Cerebellar nuclear complex (tissue), 1 donor: ENCODE results near the gene CARHSP1.
"Not testable (repeated sequence)": the region's sequence is repeated elsewhere in the genome, so short reads cannot be mapped to it uniquely, and the experiment has no call there.

Source experiments
- DNase-seq, 2 experiments: peaks; one replicate each; lab custom pipeline; 2025; lab: John Stamatoyannopoulos, UW

Gene CARHSP1

DNA sequence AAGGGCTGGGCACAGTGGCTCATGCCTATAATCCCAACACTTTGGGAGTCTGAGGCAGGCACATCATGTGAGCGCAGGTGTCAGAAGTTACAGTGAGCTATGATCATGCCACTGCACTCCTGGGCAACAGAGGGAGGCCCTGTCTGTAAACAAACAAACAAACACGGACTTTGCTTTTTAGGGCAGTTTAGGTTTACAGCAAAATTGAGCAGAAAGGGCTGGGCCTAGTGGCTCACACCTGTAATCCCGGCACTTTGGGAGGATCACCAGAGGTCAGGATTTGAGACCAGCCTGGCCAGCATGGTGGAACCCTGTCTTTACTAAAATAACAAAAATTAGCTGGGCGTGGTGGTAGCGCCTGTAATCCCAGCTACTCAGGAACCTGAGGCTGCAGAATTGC, 3.3 kb upstream of the CARHSP1 start:
- DNase-seq = no peak

DNA sequence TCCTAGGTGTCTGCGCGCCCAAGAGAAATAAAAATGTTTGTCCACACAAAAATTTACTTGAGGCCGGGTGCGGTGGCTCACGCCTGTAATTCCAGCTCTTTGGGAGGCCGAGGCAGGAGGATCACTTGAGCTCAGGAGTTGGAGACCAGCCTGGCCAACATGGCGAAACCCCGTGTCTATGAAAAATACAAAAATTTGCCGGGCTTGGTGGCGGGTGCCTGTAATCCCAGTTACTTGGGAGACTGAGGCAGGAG, 1.1 kb upstream of the CARHSP1 start:
- DNase-seq = not testable (repeated sequence)

DNA sequence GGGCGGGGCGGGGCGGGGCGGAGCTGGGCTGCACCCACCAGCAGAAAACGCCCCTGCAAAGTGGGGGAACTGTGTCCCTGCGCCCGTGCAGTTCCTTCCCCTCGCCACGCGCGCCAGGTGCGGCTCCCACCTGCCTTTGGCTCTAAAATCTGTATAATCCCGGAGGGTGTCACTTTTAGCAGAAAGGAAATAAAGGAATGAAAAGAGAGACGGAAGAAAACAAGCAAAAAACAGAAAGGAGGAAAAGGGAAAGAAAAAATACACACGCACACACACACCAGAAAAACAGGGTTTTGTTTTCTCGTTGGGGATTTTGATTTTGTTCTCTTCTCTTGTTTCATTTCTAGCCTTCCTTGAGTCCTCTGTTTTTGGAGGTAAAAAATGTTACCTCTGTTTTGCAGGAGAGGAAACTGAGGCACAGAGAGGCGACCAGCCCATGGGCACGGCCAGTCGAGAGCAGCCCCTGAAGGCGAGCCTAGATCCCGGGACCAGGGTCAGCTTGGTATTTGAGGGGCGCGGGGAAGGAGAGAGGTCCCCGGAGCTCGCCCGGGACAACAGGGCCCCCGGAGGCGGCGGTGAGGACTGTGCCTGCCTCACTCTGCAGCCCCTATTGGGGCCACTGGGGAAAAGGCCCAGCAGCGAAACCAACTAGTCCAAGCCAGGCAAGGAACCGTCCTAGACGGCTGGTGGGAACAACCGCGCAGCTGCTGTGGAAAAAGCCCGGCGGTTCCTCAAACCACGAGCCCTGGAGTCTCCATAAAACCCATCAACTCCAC, 594 bp upstream of the CARHSP1 start:
- no peak for DNase-seq

DNA sequence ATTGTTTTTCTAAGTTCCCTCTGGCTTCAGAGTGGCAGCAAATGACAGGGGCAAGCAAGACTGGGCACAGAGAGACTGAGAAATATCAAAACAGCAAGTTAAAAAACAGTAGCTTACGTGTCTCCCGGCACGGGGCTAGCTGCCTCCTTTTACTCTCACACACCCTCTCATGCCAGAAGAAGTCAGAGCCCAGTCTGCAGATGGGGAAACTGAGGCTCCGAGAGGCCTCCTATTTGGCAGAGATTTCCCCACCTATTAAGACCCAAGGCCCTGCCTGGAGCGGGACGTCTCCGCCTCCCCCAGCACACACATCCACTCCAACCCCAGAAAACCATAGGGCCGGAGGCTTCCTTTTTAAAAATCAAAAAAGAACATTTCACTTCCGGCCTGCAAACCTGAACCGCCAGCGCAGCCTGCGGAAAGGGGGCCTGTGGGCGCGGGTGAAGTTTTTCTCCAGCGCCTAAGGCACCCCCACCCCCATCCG, 832 bp downstream of the CARHSP1 start:
- DNase-seq = no peak

DNA sequence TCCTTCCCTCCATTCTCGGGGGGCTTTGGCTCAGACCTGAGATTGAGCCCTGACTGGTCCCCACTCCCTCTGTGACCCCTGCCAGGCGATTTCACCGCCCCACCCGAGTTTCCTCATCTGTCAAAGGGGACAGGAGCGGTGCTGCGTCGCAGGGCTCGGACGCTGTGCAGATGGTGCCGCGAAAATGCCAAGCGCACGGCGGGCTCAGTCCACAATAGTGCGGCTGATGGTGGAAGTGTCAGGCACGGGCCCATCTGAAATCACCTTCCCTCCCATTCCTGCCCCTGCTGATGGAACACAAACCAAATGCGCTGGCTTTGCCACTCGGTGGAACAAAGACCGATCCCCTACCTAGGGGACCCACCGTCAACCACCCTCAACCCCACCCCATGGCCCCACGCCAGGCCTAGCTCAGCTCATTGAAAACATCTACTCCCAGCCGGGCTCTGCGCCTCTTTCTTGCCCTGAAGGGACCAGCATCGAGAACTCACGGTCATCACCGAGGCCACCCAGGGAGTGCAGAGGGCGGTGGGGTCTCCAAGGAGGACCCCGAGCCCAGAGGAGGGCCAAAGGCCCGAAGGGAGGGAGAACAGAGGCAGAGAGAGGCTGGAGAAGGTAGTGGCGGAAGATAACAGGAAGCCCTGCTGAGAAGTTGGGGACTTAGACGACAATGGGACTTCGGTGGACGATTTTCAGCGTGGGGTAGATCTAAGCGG, 1.4 kb downstream of the CARHSP1 start:
- no peak for DNase-seq

DNA sequence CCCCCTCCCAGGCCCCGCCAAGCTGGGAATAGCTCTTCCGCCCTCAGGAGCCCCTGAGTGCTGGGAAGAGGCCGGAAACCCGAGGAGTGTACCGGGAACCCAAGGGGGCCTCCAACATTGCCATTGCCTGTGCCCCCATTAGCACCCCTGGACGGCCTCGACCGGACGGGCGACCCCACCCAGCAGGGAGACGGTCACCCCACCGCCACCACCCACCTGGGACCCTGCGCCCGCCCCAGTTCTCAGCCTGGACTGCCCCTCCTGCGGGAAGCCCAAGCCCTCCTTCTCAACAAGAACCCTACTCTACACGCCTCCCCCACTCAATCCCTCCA, 2.0 kb downstream of the CARHSP1 start:
- no peak for DNase-seq

DNA sequence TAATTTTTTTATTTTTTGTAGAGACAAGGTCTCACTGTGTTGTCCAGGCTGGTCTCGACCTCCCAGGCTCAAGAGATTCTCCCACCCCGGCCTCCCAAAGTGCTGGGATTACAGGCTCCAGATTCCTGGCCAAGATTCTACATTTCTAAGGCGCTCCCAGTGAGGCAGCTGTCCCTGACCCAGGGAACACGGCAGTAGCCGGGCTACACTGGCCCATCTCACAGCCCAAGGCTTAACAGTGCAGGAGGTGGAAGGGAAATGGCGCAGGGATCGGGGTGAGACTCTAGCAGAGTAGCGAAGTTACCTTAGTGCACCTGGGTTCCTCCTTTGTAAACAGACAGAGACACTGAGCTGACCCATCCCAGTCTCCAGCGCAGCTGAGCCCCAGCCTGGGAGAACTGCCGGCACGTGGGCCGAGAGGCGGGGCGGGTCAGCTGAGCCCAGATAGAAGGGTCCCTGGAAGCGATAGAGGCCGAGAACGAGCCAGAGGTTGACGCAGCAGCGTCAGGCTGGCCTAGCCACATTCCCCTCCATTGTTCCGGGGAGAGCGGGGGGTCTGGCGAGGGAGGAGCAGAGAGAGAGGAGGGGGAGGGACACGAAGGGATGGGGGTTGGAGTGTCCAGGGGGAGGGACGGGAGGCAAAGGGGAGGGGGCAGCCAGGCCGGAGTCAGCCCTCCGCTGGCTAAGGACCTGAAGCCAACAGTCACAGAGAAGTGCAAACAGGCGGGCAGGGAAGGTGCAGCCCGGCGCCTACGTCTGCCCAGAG, 2.5 kb downstream of the CARHSP1 start:
- DNase-seq = no peak

DNA sequence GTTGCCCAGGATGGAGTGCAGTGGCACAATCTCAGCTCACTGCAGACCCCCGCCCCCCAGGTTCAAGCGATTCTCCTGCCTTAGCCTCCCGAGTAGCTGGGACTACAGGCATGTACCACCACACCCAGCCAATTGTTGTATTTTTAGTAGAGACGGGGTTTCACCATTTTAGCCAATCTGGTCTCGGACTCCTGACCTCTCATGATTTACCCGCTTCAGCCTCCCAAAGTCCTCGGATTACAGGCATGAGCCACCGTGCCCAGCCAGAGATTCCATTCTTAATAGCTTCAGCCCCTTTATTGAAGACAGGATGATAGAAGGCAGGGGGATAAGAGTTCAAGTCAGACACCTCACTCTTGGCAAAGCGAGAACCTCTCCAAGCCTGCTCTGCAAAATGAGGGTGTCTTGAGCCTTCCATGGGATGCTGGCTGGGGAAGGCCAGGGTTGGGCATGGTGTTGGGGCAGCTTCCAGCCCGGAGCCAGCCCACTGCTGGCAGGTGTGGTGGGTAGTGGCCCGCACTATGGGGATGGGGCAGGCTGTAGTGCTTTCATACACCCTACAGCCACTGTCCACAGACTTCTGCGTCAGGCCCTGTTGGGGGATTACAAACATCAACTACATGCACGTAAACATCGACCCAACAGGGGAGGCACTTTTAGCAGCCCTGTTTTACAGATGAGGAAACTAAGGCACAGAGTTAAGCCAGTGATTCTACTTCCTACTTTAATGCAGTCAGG, 3.5 kb downstream of the CARHSP1 start:
- DNase-seq = no peak

DNA sequence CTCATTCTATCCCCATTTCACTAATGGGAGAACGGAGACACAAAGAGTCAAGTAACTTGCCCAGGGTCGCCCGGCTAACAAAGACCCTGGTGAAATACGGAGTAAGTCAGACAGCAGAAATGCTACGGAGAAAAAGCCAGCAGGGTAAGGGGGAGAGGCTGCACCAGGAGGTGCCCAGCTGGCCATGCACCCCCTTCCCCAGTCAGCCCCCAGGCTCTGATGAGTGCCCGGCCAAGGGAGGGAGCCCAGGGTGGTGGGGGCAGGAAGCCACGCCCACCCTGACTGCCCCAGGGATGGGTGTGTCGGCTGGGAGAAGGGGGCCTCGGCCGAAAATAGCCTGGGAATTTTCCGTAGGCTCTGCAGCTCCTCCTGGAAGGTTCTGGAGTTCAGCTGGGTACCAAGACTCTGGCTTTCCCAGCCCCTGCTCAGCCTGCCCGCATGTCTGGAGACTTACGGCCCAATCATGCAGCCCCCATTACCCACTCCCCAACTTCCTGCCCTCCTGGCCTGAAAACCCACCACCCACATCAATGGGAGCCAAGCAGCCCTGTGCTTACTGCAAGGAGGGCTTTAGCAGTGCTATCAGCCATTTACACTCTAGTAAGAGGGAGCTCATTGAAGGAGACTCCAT, 4.2 kb downstream of the CARHSP1 start:
- DNase-seq = no peak

DNA sequence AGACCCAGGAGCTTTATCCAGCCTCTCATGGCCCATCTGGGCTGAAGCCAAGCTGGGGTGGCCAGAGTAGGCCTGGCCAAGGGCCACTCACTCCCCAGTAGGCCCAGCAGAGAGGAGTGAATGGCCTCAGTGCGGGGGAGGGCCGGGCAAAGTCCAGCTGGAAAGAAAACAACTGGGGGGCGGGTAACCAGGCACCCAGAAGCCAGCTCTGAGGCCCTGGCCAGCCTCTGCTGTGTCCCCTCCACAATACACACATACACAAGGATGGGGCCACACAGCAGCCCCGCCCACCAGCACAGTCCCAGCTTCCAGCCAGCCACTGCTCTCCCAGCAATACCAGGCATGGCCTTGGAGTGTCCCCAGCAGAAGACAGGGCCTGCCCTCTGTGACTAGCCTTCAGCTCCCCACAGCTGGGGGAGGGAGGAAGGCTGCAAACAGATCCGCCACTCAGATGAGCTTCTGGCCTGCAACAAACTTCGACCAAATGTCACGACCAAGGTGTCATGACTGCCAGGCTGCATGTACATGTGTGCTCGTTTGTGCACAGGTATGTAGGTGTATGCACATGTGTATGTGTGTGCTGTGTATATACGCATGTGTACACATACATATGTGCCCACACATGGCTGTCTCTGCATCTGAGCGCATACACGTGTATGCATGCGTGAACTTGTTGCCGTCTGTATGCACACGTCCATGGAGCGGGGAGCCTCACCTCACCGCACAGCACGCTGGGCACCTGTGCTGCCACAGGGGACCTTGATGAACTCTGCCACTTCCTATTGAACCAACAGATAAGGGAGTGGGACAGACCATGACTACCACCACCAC, 5.0 kb downstream of the CARHSP1 start:
- no peak for DNase-seq

DNA sequence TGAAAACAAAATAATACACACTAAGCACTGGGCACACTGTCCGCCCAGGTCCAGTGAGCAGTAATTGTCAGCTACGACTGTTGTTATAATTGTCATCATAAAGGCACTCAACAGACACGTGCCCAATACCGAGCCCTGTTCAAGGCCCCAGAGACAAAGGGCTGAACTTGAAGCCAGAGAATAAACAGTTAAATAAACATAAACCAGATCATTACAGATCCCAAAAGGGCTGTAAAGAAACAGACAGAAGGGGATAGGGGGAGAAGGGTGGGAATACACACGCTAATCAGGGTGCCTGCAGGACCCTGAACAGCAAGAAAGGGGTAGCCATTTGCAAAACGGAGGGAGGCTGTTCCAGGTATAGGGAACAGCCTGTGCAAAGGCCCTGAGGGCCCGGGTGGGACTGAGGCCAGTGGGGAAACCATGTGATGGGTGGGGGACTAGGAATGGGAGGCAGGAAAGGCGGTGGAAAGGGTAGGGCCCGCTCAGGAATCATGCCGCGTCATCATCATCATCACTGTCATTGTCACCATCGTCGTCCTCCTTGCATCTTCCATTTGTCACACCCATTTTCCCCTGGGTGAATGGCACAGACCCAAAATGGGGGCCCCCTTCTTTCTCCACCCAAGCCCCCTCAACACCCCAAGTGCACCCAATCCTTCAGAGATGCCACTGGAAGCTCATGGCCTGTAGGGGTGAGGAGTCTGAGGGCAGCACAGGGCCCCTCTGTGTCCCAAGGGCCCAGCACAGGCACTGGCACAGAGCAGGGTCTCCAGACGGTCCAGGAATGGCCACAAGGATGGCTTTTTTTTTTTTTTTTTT, 6.3 kb downstream of the CARHSP1 start:
- DNase-seq = no peak

DNA sequence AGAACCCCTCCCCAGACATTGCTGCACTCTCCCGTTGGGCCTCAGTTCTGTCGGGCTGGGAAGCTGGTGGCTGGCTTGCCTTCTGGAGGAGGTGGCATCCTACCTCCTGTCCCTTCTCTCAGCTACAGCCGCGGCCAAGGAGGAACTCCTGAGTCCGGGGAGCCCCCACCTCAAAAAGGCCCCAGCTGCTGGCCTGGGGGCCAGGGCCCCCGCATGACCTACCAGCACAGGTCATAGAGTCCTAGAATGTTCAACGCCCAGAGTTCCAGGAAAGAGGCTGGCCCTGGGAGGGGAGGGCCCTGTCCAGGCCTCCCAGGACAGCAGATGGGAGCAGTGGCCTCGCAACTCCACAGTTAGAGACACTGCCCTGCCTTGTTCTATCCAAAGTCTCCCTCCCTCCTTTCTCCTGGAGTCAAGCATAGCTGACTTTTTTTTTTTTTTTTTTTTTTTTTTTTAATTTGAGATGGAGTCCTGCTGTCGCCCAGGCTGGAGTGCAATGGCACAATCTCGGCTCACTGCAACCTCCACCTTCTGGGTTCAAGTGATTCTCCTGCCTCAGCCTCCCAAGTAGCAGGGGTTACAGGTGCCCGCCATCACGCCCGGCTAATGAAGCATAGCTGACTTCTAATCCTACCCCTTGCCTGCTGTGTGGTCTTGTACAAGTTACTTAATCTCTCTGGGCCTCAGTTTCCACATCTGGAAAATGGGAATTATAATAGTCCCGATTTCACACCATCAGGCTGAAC, 7.1 kb downstream of the CARHSP1 start:
- no peak for DNase-seq

DNA sequence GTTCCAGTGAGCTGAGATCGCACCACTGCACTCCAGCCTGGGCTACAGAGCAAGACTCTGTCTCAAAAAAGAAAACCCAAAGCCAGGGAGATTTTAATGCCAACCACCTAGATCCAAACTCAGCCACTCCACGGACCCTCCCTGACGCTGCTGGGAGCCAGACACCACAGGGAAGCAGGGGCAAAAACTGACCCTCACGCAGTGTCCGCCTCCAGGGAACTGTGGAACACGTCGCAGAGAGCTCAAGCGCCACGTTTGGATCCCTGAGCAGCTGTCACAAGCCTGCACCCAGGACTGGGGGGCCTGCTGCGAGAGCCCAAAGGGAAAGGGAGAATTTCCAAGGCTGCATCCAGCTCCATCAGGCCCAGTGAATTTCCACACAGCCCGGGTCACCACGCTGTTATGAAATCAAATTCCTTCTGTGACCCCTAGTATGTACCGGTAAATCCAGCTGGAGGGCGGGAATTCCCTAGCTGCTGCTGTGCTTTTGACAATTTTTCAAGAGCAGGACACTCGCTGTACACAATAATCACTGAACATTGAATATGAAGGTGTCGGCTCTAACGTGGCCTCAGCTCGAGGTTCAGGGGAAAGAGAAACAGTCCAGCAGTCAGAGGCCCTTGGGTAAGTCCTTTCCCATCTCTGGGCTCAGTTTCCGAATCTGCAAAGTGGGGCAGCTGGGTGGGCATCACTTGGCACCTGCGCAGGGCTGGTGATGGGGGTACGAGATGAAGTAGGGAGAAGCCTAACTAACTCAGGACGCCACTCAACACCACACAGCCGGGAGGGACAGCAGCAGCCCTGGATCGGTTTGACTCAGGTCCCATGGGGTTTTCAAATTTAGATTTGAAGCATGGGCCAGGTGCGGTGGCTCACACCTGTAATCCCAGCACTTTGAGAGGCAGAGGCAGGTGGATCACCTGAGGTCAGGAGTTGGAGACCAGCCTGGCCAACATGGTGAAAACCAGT, 8.6 kb downstream of the CARHSP1 start:
- DNase-seq = no peak

DNA sequence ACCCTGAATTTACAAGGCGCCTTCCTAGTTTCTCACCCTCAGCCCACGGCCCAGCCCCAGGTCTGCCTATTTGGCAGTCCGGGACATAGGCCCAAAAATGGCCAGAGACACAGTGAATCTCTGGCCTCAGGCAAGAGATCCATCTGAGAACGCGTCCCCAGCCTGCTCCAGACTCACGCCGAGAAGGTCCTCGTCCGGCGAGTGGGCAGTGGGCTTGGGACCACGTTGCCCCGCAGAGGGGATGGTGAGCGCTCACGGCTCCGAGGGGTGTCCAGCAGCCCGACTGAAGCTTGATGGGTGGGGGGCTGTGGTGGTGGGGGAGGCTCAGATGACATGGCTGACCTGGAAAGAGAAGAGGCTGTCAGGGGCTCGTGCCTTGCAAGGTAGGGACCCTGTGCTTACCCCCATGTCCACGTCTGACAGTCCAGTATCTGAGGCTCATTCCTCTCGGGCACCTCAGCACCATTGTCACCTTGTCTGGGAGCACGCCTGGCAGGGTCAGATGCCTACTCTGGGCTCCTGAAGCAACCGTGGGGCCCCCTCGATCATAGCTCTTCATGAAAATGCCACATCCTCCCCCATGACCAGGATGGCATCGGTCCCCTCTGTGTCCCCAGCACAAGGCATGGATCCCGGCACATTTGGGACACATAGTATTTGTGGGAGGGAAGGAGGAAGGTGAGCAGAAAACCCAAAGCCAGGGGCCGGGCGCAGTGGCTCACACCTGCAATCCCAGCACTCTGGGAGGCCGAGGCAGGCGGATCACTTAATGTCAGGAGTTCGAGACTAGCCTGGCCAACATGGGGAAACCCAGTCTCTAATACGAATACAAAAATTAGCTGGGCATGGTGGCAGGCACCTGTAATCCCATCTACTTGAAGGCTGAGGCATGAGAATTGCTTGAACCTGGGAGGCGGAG, 9.6 kb downstream of the CARHSP1 start:
- DNase-seq = no peak

DNA sequence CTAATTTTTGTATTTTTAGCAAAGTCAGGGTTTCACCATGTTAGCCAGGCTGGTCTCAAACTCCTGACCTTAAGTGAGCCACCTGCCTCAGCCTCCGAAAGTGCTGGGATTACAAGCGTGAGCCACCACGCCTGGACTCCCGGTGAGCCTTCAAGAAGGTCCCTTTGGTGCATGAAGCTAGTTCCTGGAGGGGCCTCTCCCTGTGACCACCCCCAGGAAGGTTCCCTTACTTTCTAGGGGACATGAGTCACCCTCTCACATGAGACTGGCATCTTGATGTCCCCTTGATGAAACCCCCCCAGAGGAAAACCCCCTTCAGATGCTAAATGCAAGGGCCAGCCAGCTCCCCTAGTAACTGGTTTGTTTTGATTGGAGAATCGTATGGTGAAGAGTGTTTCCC, 12.8 kb downstream of the CARHSP1 start:
- DNase-seq = no peak

DNA sequence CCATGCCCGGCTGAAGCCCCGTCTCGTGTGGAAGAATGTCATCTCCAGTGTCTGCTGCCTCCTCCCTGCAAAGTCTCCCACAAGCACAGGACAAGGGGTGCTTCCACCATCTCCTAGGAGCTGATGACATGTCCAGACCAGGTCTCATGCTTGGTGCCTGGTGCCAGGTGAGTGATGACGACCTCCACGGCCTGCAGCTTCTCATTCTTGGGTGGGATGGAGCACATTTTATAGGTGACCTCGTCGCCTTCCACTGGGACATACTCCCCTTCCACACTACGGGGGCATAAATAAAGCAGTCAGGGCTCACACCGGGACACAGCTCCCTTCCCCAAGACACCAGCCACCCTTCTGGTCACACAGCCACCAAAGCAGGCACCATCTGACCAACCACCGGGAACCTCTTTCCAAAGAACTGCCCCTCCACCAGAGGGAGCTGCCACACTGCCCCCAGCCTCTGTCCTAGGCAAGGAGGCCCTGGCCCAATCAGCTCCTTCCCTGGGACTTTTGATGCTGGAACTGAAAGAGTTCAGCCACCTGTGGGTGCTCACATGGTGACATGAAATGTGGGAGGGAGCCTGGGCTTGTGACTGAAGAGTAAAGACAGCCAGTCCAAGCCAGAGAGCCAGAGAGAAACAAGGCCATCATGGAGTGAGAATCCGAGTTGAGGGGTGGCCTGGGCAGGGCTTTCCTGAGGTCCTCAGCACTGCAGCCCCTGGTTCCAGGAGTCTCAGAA, 13.6 kb downstream of the CARHSP1 start:
- DNase-seq = no peak
